ENCODE measurements around the gene CRIM1. TPM values are rescaled to one million over a fixed set of nuclear protein-coding genes. Genes with fewer than 3 reads are reported as not detected.

CRIM1 gene
- total RNA-seq, 1 donor from 2014 or later, result 273 TPM

GRCh38 chr2:36445185-36445866 lies 89.7 kb downstream of the CRIM1 start:
- H3K4me1 ChIP-seq, result peaks cover 21 to 76% of the 10 kb centered on the region in 2 donors
- H3K4me3 ChIP-seq, result no peak overlapping the region
- intact Hi-C loops (cut with DNase I), result no loop called here
- H3K9me3 ChIP-seq, result no peaks in the 10 kb centered on the region
- H3K36me3 ChIP-seq, result peaks cover 3 to 41% of the 10 kb centered on the region in 2 donors
- peak overlapping the region; percentile 87 to 94 for H3K27ac ChIP-seq
- no peaks in the 10 kb centered on the region for H3K27me3 ChIP-seq
- TF ChIP-seq, protein P1, sequence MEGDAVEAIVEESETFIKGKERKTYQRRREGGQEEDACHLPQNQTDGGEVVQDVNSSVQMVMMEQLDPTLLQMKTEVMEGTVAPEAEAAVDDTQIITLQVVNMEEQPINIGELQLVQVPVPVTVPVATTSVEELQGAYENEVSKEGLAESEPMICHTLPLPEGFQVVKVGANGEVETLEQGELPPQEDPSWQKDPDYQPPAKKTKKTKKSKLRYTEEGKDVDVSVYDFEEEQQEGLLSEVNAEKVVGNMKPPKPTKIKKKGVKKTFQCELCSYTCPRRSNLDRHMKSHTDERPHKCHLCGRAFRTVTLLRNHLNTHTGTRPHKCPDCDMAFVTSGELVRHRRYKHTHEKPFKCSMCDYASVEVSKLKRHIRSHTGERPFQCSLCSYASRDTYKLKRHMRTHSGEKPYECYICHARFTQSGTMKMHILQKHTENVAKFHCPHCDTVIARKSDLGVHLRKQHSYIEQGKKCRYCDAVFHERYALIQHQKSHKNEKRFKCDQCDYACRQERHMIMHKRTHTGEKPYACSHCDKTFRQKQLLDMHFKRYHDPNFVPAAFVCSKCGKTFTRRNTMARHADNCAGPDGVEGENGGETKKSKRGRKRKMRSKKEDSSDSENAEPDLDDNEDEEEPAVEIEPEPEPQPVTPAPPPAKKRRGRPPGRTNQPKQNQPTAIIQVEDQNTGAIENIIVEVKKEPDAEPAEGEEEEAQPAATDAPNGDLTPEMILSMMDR (IDR thresholded peaks at IDR 0.05), result no peak
- no peak for DNase-seq (ENCODE audit: low spot score in 2 of 2)

GRCh38 chr2:36446294-36446693 lies 90.7 kb downstream of the CRIM1 start:
- Histone ChIP-seq H3K27me3 (no peaks in the 10 kb centered on the region), H3K9me3 (no peaks in the 10 kb centered on the region), H3K27ac (peak overlapping the region; percentile 87 to 94), H3K36me3 (peaks cover 3 to 43% of the 10 kb centered on the region in 2 donors), H3K4me1 (peaks cover 23 to 76% of the 10 kb centered on the region in 2 donors), H3K4me3 (no peak overlapping the region)
- no peak for DNase-seq (ENCODE audit: low spot score in 2 of 2)
- TF ChIP-seq, protein P1 (IDR thresholded peaks at IDR 0.05), result no peak
- intact Hi-C loops (cut with DNase I), result no loop called here

DNA sequence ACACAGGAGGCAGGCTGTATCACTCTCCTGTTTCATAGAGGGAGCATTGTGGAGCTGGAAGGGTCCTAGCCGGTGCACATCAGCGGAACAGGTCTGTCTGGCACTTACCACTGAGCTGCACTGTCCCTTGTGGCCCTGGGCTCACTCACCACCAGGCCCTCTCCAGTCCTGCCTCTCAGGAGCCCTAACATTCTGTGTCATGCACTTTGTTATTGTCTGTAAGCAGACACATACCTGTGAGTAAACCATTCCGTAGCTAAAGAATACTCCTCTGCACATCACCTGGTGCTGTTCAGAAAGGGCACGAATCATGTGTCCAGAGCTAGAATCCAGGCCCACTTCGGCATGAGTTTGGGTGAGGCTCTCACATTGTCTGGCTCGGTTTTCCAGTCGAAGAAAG lies 93.6 kb downstream of the CRIM1 start:
- peaks cover 40 to 83% of the 10 kb centered on the region in 2 donors for H3K4me1 ChIP-seq
- peaks cover 3 to 24% of the 10 kb centered on the region in 2 donors for H3K36me3 ChIP-seq
- H3K27me3 ChIP-seq, result no peaks in the 10 kb centered on the region

DNA sequence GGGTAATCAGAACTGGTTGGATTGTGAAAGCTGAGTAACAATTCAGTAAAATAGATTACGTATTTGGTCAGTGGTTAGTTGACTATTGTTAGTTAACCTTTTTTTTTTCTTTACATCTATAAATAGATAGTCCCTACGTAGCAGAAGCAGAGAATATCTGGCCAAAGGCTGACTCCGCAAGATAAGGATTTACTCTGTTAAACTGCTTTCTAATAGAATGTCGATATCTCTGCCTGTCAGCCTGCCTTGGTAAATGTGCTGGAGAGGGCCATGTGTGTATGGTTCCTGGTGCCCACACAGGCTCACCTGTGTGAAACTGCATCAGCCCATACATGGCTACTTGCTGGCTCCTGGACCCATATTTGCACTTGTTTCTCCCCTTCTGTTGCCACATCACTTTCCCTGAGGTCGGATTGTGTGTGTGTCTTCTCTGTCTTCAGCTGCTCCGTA lies 94.4 kb downstream of the CRIM1 start:
- no peak for DNase-seq (ENCODE audit: low spot score in 2 of 2)
- H3K9me3 ChIP-seq, result no peaks in the 10 kb centered on the region
- peak overlapping the region; percentile 77 to 94 for H3K27ac ChIP-seq
- TF ChIP-seq, protein P1 (IDR thresholded peaks at IDR 0.05), result no peak
- H3K36me3 ChIP-seq, result peaks cover 3 to 16% of the 10 kb centered on the region in 2 donors
- intact Hi-C loops (cut with DNase I), result loop anchor here (5.0 kb wide), 1 partner anchor 37 kb away; no protein-coding TSS in a partner anchor
- H3K4me3 ChIP-seq, result peak overlapping the region in 1 of 2 donors; percentile 16
- peaks cover 45 to 84% of the 10 kb centered on the region in 2 donors for H3K4me1 ChIP-seq
- H3K27me3 ChIP-seq, result no peaks in the 10 kb centered on the region

More for the DNA sequence above, 93.6 kb downstream of the CRIM1 start:
- Histone ChIP-seq H3K27ac (peak overlapping the region; percentile 77 to 94), H3K4me3 (peak overlapping the region in 1 of 2 donors; percentile 16), H3K9me3 (no peaks in the 10 kb centered on the region)
- no peak for DNase-seq (ENCODE audit: low spot score in 2 of 2)
- intact Hi-C loops (cut with DNase I), result no loop called here
- TF ChIP-seq, protein P1 (IDR thresholded peaks at IDR 0.05), result no peak

DNA sequence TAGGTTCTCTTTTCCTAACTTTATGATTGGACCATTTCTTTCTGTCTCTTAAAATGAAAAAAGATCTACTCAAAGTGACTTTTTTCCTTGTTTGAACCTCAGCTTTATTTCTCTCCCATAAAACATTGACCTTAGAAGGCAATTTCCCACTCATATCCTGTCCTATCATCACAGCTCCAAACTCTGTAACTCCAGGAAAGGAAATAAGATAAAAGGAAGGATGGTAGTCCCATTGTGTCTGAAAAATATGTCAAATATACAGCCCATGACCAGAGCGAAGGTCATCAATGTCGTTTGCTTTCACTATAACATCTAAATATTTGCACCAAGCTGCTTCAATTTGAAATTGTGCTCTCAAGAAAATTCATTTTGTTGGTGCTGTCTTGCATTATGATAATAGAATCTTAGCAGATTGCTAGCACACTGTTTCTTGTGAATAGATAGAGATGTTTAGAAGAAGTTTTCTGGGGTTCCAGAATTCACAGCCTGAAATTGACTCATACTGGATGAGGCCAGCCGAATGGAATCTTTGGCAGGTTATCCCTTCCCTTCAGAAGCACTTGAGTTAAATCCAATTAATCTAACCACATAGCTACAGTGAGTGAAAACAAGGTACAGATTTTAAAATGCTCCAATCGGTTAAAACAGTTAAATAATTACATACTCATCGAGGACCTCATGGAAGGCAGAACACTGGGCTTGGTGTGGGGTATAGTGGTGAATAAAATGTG lies 95.1 kb downstream of the CRIM1 start:
- intact Hi-C loops (cut with DNase I), result loop anchor here (5.0 kb wide), 1 partner anchor 37 kb away; no protein-coding TSS in a partner anchor
- Histone ChIP-seq H3K27ac (peak overlapping the region; percentile 77 to 94), H3K36me3 (peaks cover 3 to 15% of the 10 kb centered on the region in 2 donors), H3K4me1 (peaks cover 46 to 88% of the 10 kb centered on the region in 2 donors), H3K4me3 (peak overlapping the region in 1 of 2 donors; percentile 16), H3K9me3 (no peaks in the 10 kb centered on the region), H3K27me3 (no peaks in the 10 kb centered on the region)
- TF ChIP-seq, protein P1 (IDR thresholded peaks at IDR 0.05), result no peak
- no peak for DNase-seq (ENCODE audit: low spot score in 2 of 2)

Data from ascending aorta (tissue), 2 donors.